Tibial nerve (tissue), 4 donors: ENCODE results near the gene ZBTB49.
"Not testable (repeated sequence)": the region's sequence is repeated elsewhere in the genome, so short reads cannot be mapped to it uniquely, and the experiment has no call there.

ENCODE experiments used
- CTCF ChIP-seq, 5 experiments: fragments of 200-600 bp in 3 of 5; fragments of 450-650 bp in 2 of 5; sonication (generic) in 3 of 5; IDR thresholded peaks; one replicate each; pipeline ENCODE4 v1.5.1; 2016 to 2019; ENCODE audit warnings: antibody characterized with exemption in 5 of 5, mild to moderate bottlenecking in 3 of 5, moderate library complexity in 2 of 5
- EP300 ChIP-seq, 2 donors: sonication (generic); formaldehyde crosslinking; IDR thresholded peaks; one replicate each; pipeline ENCODE4 v1.6.1; 2017; ENCODE audit warnings: antibody characterized with exemption in 2 of 2, mild to moderate bottlenecking in 1 of 2
- POLR2A ChIP-seq, 2 donors: fragments of 450-650 bp; IDR thresholded peaks; one replicate each; pipeline ENCODE4 v1.6.1; 2017; ENCODE audit warnings: antibody characterized with exemption in 2 of 2, mild to moderate bottlenecking in 2 of 2, moderate library complexity in 2 of 2

- TF ChIP-seq CTCF, EP300, POLR2A (IDR thresholded peaks at IDR 0.05): not testable (repeated sequence)
These were observed 58.5 kb downstream of the ZBTB49 start for GRCh38 chr4:4348585-4348984.
